HL-60 (cell line): ENCODE measurements around the gene ZCCHC2.

Experiments
- GABPA ChIP-seq: IDR thresholded peaks from 2 replicates; pipeline ENCODE4 v1.6.1; 2012; ENCODE audit warnings: low read depth
- TF ChIP-seq, protein P1 (sequence below): IDR thresholded peaks from one replicate; pipeline ENCODE4 v1.5.1; 2011; ENCODE audit warnings: low read length, control low read depth, inconsistent platforms; ENCODE audit not compliant: insufficient read depth

DNA sequence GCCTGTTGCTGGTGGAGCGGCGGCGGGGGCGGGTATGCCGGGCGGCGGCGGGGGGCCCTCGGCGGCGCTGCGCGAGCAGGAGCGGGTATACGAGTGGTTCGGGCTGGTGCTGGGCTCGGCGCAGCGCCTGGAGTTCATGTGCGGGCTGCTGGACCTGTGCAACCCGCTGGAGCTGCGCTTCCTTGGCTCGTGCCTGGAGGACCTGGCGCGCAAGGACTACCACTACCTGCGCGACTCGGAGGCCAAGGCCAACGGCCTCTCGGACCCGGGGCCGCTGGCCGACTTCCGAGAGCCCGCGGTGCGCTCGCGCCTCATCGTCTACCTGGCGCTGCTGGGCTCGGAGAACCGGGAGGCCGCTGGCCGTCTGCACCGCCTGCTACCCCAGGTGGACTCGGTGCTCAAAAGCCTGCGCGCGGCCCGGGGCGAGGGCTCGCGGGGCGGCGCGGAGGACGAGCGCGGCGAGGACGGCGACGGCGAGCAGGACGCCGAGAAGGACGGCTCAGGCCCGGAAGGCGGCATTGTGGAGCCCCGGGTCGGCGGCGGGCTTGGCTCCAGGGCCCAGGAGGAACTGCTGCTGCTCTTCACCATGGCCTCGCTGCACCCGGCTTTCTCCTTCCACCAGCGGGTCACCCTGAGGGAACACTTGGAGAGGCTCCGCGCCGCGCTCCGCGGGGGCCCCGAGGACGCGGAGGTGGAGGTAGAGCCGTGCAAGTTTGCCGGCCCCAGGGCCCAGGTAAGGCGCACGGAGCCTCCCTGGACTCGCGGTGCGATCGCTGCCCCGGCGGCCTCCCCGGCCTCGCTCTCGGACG lies 1.0 kb downstream of the ZCCHC2 start:
- TF ChIP-seq, protein P1, sequence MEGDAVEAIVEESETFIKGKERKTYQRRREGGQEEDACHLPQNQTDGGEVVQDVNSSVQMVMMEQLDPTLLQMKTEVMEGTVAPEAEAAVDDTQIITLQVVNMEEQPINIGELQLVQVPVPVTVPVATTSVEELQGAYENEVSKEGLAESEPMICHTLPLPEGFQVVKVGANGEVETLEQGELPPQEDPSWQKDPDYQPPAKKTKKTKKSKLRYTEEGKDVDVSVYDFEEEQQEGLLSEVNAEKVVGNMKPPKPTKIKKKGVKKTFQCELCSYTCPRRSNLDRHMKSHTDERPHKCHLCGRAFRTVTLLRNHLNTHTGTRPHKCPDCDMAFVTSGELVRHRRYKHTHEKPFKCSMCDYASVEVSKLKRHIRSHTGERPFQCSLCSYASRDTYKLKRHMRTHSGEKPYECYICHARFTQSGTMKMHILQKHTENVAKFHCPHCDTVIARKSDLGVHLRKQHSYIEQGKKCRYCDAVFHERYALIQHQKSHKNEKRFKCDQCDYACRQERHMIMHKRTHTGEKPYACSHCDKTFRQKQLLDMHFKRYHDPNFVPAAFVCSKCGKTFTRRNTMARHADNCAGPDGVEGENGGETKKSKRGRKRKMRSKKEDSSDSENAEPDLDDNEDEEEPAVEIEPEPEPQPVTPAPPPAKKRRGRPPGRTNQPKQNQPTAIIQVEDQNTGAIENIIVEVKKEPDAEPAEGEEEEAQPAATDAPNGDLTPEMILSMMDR, result no peak
- TF ChIP-seq GABPA, result no peak
